Thymus (tissue), 11 donors: ENCODE measurements around the gene SLC26A6. TPM values are rescaled to one million over a fixed set of nuclear protein-coding genes. Genes with fewer than 3 reads are reported as not detected.

ENCODE experiments used
- DNase-seq, 9 donors: peaks; one replicate each; pipeline ENCODE4 v3.0.0-alpha.2; 2013; ENCODE audit warnings: low spot score in 9 of 9, low read depth in 6 of 9, missing footprints in 1 of 9
- H3K27ac ChIP-seq, 2 donors: one replicate each; pipeline ENCODE4 v1.5.1; 2013; ENCODE audit warnings: control low read depth in 1 of 2, low read depth in 1 of 2, low read length in 1 of 2, mild to moderate bottlenecking in 1 of 2, moderate library complexity in 1 of 2
- H3K27me3 ChIP-seq, 2 donors: one replicate each; pipeline ENCODE4 v1.5.1; 2013; ENCODE audit warnings: low read length in 1 of 2; ENCODE audit not compliant: control insufficient read depth in 2 of 2, insufficient read depth in 1 of 2
- H3K36me3 ChIP-seq, 2 donors: one replicate each; pipeline ENCODE4 v1.5.1; 2013; ENCODE audit warnings: low read length in 1 of 2, mild to moderate bottlenecking in 1 of 2, moderate library complexity in 1 of 2; ENCODE audit not compliant: control insufficient read depth in 2 of 2, insufficient read depth in 2 of 2
- H3K4me1 ChIP-seq, 2 donors: one replicate each; pipeline ENCODE4 v1.5.1; 2013; ENCODE audit warnings: low read length in 2 of 2; ENCODE audit not compliant: control insufficient read depth in 2 of 2, insufficient read depth in 2 of 2
- H3K4me3 ChIP-seq, 2 donors: one replicate each; pipeline ENCODE4 v1.5.1; 2013; ENCODE audit warnings: low read length in 2 of 2, control low read depth in 1 of 2, mild to moderate bottlenecking in 1 of 2
- H3K9me3 ChIP-seq, 2 donors: one replicate each; pipeline ENCODE4 v1.5.1; 2013; ENCODE audit warnings: low read length in 1 of 2, mild to moderate bottlenecking in 1 of 2; ENCODE audit not compliant: control insufficient read depth in 2 of 2, insufficient read depth in 1 of 2
- WGBS: extraction: QIAGEN DNeasy Blood & Tissue Kit; methylation state at CpG from one replicate; pipeline ENCODE4 v1.1.7; 2013; 5-methylcytosine and 5-hydroxymethylcytosine counted together
- polyA plus RNA-seq: library from polyadenylated mRNA; stranded (reverse); fragments of 200-250 nt; gene quantifications from one replicate; pipeline ENCODE4 v1.2.3, GENCODE V29; 2013
- total RNA-seq: library from RNA; stranded (reverse); fragments of 120-200 nt; gene quantifications from one replicate; pipeline ENCODE4 v1.2.4, GENCODE V29; 2013
- donor health status: healthy.

The SLC26A6 gene
- total and polyA plus RNA-seq, 2 donors: 8.9 to 24.7 TPM

DNA sequence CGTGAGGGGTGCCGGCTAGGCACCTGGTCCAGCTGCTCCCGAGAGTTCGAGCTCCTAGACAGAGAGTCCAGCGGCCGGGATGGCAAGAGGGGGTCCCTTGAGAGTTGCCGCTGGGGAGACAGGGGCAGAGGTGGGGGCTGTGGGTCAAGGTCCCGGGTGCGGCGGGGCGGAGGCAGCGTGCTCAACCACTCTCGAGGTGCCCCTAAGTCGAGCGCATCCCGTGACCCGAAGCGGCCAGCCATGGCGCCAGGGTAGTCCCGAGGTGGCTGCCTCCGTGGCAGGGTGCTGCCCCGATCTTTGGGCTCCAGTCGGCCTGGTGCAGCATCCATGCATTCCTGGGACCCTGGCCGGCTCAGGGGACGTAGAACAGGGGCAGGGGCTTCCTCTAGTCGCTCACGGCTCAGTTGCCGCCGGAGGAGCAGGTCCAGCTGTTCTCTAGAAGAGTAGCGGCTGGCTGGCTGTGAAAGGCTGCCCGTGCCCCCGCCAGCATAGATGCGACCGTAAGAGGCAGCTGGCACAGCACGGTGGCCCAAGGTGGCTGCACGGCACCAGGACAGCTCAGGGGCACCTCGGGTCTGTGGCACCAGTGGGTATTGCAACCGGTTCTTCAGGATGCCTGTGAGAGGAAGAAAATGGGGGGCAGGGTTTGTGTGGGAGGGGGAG is 4.8 kb upstream of the SLC26A6 start:
- WGBS: 95% methylated on average over 38 of the region's 38 CpGs

DNA sequence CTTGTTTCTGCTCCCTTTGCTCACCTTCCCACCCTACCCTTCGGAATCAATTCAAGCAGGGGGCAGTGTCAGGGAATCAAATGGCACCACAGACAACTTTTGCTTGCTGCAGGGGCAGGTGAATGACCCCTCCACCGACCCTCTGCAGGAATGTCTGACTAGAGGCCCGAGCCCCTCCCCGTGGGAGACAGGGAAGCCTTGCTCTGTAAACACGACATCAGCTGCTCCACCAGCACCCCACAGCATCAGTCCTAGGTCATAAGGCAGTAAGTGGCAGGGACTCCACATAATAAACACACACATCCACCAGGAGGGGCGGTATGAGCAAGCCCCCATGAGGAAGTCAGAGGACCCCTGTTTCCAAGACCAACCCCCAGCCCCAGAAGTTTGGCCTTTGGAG is 2.0 kb upstream of the SLC26A6 start:
- Histone ChIP-seq H3K4me3 (no peak overlapping the region), H3K9me3 (peaks cover 0 to 4% of the 10 kb centered on the region in 2 donors), H3K4me1 (peaks cover 0 to 20% of the 10 kb centered on the region in 2 donors), H3K27ac (no peak overlapping the region), H3K36me3 (peaks cover 0 to 5% of the 10 kb centered on the region in 2 donors), H3K27me3 (no peaks in the 10 kb centered on the region)
- no peak for DNase-seq
- 89% methylated on average over 6 of the region's 6 CpGs for WGBS

More for the DNA sequence above, 4.8 kb upstream of the SLC26A6 start:
- DNase-seq: no peak
- no peaks in the 10 kb centered on the region for H3K36me3 ChIP-seq
- H3K27me3 ChIP-seq: no peaks in the 10 kb centered on the region
- peaks cover 0 to 4% of the 10 kb centered on the region in 2 donors for H3K9me3 ChIP-seq
- no peak overlapping the region for H3K4me3 ChIP-seq
- peaks cover 0 to 12% of the 10 kb centered on the region in 2 donors for H3K4me1 ChIP-seq
- no peak overlapping the region for H3K27ac ChIP-seq

DNA sequence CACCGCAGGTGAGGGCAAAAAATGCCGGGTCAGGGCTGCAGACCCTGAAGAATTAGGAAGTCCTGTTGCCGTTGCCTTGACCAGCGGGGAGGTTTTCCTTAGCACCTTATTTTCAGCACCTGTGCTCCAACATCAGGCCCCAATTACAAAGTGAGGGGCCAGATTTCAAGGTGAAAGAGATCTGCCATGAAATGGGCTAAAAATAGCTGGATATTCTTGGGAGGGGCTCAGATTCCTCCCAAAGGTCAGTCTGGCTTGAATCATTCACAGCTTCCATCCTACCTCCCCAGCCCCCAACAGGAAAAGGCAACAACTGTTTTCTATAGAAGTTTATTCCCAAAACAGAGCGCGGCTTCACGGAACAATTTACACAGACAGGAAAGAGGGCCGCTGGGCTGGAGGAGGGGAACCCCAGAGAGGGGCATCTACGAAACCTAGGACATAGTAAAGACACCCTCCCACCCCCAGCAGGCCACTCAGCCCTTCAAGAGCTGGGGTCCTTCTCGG is 941 bp upstream of the SLC26A6 start:
- Histone ChIP-seq H3K36me3 (peaks cover 0 to 8% of the 10 kb centered on the region in 2 donors), H3K27ac (no peak overlapping the region), H3K9me3 (peaks cover 0 to 4% of the 10 kb centered on the region in 2 donors), H3K27me3 (no peaks in the 10 kb centered on the region), H3K4me3 (peak overlapping the region; percentile 70 to 76), H3K4me1 (peaks cover 0 to 20% of the 10 kb centered on the region in 2 donors)
- 49% methylated on average over 10 of the region's 10 CpGs for WGBS
- no peak for DNase-seq

DNA sequence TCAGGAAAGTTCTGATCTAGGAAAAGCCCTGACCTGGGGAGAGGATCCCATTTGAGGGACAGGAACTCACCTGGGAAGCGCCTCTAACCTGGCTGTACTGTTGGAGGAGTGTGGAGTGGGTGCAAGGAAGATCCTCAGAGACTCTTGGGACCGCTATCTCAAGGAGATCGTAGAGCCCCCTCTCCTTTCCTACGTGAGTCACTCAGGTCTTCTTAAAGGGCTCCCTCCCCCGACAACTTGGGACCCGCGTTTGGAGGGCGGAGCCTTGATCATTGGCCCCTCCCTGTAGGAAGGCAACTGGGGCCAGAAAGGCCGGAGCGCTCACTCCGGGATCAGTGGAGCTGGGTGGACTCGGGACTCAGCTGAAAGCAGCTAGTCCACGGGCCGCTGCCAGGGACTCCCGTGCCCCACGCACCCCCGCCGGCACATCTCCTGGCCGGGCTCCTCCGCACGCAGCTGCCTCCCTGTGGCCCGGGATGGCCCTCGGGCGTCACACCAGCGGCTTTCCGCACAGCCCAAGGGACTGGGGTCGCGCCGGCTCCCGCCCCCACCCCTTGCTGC is 520 bp downstream of the SLC26A6 start:
- Histone ChIP-seq H3K27ac (peak overlapping the region; percentile 18 to 36), H3K9me3 (peaks cover 0 to 4% of the 10 kb centered on the region in 2 donors), H3K36me3 (peaks cover 0 to 16% of the 10 kb centered on the region in 2 donors), H3K4me3 (peak overlapping the region; percentile 70 to 76), H3K4me1 (peaks cover 0 to 20% of the 10 kb centered on the region in 2 donors), H3K27me3 (no peaks in the 10 kb centered on the region)
- 5% methylated on average over 30 of the region's 30 CpGs for WGBS
- peak in 4 of 9 donors; percentile 29 to 64 (median 42) for DNase-seq

DNA sequence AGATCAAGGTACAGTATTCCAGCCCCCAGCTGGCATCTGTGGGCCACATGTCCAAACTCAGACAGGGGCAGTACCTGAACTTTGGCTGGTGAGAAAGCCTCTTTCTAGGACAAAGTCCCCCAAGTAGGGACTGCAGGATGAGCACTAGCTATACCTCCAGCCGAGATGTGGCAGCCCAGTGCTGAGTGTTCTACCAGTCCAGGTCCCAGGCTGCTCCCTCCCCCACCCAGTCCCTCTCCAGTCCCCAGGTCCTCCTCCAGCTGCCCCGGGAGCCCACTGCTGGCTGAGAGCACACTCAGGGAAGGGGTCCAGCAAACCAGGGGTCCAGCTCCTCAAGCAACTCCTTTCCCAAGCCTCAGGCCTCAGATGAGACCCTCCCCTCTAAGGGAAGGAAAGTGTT is 1.5 kb downstream of the SLC26A6 start:
- DNase-seq: no peak
- Histone ChIP-seq H3K36me3 (peaks cover 0 to 17% of the 10 kb centered on the region in 2 donors), H3K4me1 (peaks cover 0 to 20% of the 10 kb centered on the region in 2 donors), H3K27me3 (no peaks in the 10 kb centered on the region), H3K9me3 (peaks cover 0 to 4% of the 10 kb centered on the region in 2 donors), H3K4me3 (no peak overlapping the region), H3K27ac (no peak overlapping the region)
- WGBS: 96% methylated on average over 2 of the region's 2 CpGs

DNA sequence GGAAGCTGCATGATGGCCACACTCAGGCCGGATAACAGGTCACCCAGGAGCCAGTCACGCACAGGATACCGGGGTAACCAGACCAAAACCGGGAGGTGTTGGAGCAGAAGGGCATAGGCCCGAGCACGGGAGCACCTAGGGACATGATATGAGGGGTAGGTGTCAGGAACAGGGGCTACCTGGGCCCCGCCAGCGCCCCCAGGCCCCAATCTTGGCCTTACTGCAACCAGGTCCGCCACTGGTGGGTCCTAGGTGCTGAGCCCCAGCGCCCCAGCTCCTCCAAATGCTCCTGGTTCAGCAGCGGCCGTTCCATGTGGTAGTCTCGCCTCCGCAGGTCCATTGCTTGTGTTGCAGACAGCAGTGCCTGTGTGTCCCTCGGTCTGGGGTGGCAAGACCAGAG is 2.0 kb downstream of the SLC26A6 start:
- no peaks in the 10 kb centered on the region for H3K27me3 ChIP-seq
- H3K9me3 ChIP-seq: peaks cover 0 to 4% of the 10 kb centered on the region in 2 donors
- WGBS: 97% methylated on average over 15 of the region's 15 CpGs
- peaks cover 0 to 20% of the 10 kb centered on the region in 2 donors for H3K4me1 ChIP-seq
- DNase-seq: no peak
- H3K36me3 ChIP-seq: peaks cover 0 to 20% of the 10 kb centered on the region in 2 donors
- H3K27ac ChIP-seq: no peak overlapping the region
- H3K4me3 ChIP-seq: no peak overlapping the region

DNA sequence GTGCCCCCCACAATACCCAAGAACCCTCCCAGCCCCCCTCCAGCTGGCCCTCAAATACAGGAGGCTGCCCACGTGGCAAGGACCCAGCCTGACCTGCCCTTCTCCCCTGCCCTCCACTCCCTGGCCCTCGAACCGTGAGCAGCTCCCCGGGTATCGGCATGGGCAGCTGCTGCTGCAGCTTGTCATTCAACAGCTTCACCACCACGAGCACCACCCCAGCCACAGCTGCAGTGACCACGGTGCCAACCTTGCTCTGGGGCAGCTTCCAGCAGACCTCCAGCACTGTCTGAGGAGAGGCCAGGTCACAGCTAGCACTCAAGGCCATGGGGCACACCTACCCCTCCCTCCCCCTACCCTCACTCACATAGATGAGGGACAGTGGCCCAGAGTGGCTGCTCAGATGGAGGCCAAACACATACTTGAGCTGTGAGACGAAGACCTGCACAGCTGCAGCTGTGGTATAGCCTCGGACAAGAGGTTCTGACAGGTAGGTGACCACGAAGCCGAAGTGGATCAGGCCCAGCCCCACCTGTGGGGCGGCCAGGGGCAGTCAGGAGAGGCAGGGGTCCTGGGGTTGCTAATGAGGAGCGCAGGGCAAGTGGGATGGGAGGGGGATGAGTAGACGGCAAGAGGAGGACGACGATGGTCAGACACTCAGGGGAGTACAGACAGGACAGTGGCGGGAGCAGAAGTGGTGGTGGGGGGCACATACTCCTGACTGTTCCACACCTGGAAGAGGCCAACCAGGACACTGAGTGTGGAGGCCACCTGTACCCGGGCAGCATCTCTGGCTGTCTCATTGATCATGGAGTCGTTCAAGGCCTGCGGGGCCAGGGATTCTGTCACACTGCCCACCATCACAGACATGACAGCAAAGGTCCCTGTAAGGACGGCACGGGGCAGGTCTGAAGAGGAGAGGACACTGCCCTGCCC is 3.5 kb downstream of the SLC26A6 start:
- 94% methylated on average over 22 of the region's 22 CpGs for WGBS
- no peaks in the 10 kb centered on the region for H3K27me3 ChIP-seq
- H3K9me3 ChIP-seq: peaks cover 0 to 4% of the 10 kb centered on the region in 2 donors
- no peak for DNase-seq
- H3K27ac ChIP-seq: no peak overlapping the region
- H3K36me3 ChIP-seq: peaks cover 0 to 35% of the 10 kb centered on the region in 2 donors
- peaks cover 0 to 20% of the 10 kb centered on the region in 2 donors for H3K4me1 ChIP-seq
- no peak overlapping the region for H3K4me3 ChIP-seq

DNA sequence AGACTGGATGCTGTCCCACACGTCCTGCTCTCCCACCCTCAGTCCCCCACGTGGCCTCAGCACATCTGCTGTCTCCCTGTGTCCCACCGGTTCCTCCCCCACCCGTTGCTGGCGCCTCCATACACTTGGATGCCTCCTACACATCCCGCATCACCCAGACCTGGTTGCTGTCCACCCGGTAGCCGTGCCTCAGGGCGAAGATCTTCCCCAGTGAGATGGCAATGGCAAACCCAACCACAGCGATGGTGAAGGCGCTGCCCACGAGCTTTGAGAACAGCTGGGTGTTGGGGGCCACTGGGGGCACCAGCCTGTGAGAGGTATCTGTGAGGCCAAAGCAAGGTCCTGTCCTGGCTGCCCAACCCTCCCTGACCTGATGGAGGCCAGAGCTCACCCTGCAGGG is 4.4 kb downstream of the SLC26A6 start:
- Histone ChIP-seq H3K36me3 (peaks cover 7 to 38% of the 10 kb centered on the region in 2 donors), H3K4me3 (no peak overlapping the region), H3K27ac (no peak overlapping the region), H3K27me3 (no peaks in the 10 kb centered on the region), H3K9me3 (peaks cover 0 to 1% of the 10 kb centered on the region in 2 donors), H3K4me1 (peaks cover 0 to 10% of the 10 kb centered on the region in 2 donors)
- WGBS: 97% methylated on average over 12 of the region's 12 CpGs
- DNase-seq: no peak
